GM12891 (cell line): Measurements from ENCODE around the gene SHROOM3.

Experiments used
- POLR2A ChIP-seq: IDR thresholded peaks from 2 replicates; pipeline ENCODE4 v1.6.1; 2011; ENCODE audit warnings: low read depth, low read length, control low read depth
- POLR2AphosphoS5 ChIP-seq: IDR thresholded peaks from 2 replicates; pipeline ENCODE4 v1.6.1; 2011; ENCODE audit warnings: low read depth, low read length, control low read depth
- POU2F2 ChIP-seq: IDR thresholded peaks from 2 replicates; pipeline ENCODE4 v1.6.1; 2011; ENCODE audit warnings: low read depth, mild to moderate bottlenecking, control low read depth, low read length, moderate library complexity
- SPI1 ChIP-seq: IDR thresholded peaks from 2 replicates; pipeline ENCODE4 v1.6.1; 2011; ENCODE audit warnings: low read depth, low read length, control low read depth
- TAF1 ChIP-seq: IDR thresholded peaks from 2 replicates; pipeline ENCODE4 v1.6.1; 2011; ENCODE audit warnings: low read depth, low read length, control low read depth

GRCh38 chr4:76549765-76550164 is 114.7 kb downstream of the SHROOM3 start:
- TF ChIP-seq POLR2A (no peak), POLR2AphosphoS5 (no peak), TAF1 (no peak), SPI1 (no peak), POU2F2 (no peak)
